ENCODE data around the gene PTGER4. TPM values are rescaled to one million over a fixed set of nuclear protein-coding genes. Genes with fewer than 3 reads are reported as not detected.

PTGER4 gene
- total RNA-seq, 4 donors from 2014 or later = 13.3 to 44.6 (median 27.9) TPM

- Histone ChIP-seq H3K4me1 (no peaks in the 10 kb centered on the region), H3K36me3 (no peaks in the 10 kb centered on the region), H3K4me3 (no peak overlapping the region), H3K9me3 (no peaks in the 10 kb centered on the region), H3K27me3 (no peaks in the 10 kb centered on the region), H3K27ac (replicated peaks in 1 of 4) (no peak overlapping the region)
- no peak for TF ChIP-seq POLR2AphosphoS5 (IDR thresholded peaks at IDR 0.05)
- 87% methylated on average over 1 of the region's 1 CpG for WGBS
- no peak for DNase-seq (ENCODE audit: extremely low spot score)
- intact Hi-C loops (cut with DNase I) = no loop called here
These were observed 13.1 kb upstream of the PTGER4 start for GRCh38 chr5:40666657-40667056.

DNA sequence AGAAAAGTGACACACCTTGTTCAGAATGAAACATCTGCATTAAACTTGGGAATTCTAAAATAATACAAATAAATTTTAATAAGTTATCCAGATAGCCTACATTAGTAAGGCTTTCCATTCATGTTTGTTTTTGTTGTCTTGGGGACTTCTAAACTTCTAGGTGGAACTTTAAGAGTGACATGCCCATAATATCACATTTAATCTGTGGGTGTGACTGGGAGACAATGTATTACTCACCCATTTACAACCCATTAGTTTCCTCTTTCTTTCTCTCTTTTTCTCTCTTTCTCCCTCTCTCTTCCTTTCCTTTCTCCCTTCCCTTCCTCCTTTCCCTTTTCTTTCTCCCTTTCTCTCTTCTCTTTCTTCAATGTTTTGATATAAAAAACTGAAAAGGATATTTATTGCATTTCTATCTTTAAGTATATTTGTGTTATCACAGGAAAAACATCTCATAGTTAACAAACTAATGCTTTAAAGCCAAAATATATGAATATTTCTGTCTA, 12.5 kb upstream of the PTGER4 start:
- no peaks in the 10 kb centered on the region for H3K4me1 ChIP-seq
- H3K36me3 ChIP-seq = no peaks in the 10 kb centered on the region
- no peak overlapping the region for H3K4me3 ChIP-seq
- no peak for DNase-seq (ENCODE audit: extremely low spot score)
- no peak overlapping the region for H3K27ac ChIP-seq (replicated peaks in 1 of 4)
- no peaks in the 10 kb centered on the region for H3K9me3 ChIP-seq
- no peaks in the 10 kb centered on the region for H3K27me3 ChIP-seq
- intact Hi-C loops (cut with DNase I) = no loop called here
- TF ChIP-seq CTCF (IDR thresholded peaks at IDR 0.05) (no peak), POLR2AphosphoS5 (IDR thresholded peaks at IDR 0.05) (no peak), POLR2A (IDR thresholded peaks at IDR 0.05; ENCODE audit: low read depth) (no peak), EP300 (IDR thresholded peaks at IDR 0.05) (no peak)

DNA sequence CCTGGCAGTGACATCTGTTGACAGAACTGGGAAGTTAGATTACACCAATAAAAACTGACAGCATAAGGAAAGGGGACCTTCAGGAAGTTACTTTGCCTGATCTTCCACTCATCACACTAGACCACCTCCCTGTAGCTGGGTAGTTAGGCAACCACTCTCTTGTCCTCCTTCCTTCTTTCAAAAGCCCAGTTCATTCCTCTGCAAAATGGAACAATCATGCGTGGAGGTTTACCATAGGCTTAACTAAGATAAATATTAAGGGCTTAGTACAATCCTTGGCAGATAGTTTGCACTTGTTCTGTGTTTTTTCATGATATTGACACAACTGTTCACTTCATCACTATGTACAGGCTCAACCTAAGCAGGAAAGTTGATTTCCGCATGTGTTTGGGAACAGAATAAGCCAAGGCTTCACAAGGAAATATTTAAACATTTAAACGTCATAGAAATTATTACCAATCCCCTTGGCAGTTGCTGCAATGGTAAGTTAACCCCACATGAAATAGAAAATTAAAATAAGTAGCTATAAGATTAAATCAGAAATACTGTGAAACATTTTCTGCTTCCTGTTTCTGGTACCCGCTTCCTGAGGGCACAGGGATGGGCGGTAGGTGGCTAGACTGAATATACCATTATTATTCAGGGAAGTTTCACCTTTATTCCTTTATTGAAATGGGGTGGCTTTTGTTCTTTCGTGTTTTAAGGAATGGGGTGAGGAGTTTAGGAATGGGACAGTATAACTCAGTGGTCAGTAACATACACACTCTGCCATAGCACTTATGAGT, 9.9 kb upstream of the PTGER4 start:
- 61% methylated on average over 6 of the region's 6 CpGs for WGBS
- no peak for DNase-seq (ENCODE audit: extremely low spot score)
- H3K4me1 ChIP-seq = no peaks in the 10 kb centered on the region
- H3K27ac ChIP-seq (replicated peaks in 1 of 4) = no peak overlapping the region
- intact Hi-C loops (cut with DNase I) = no loop called here
- TF ChIP-seq POLR2A (IDR thresholded peaks at IDR 0.05; ENCODE audit: low read depth) (no peak), CTCF (IDR thresholded peaks at IDR 0.05) (no peak), POLR2AphosphoS5 (IDR thresholded peaks at IDR 0.05) (no peak), EP300 (IDR thresholded peaks at IDR 0.05) (no peak)
- H3K4me3 ChIP-seq = no peak overlapping the region
- H3K36me3 ChIP-seq = no peaks in the 10 kb centered on the region
- no peaks in the 10 kb centered on the region for H3K27me3 ChIP-seq
- no peaks in the 10 kb centered on the region for H3K9me3 ChIP-seq

GRCh38 chr5:40672425-40672824, 7.3 kb upstream of the PTGER4 start:
- 60% methylated on average over 4 of the region's 4 CpGs for WGBS
- Histone ChIP-seq H3K27me3 (peaks cover 0 to 7% (median 0%) of the 10 kb centered on the region in 4 donors), H3K9me3 (no peaks in the 10 kb centered on the region), H3K36me3 (no peaks in the 10 kb centered on the region), H3K4me1 (peaks cover 0 to 16% (median 12%) of the 10 kb centered on the region in 4 donors), H3K4me3 (no peak overlapping the region), H3K27ac (replicated peaks in 1 of 4) (no peak overlapping the region)
- TF ChIP-seq POLR2A (IDR thresholded peaks at IDR 0.05; ENCODE audit: low read depth) (no peak), EP300 (IDR thresholded peaks at IDR 0.05) (no peak), CTCF (IDR thresholded peaks at IDR 0.05) (no peak), POLR2AphosphoS5 (IDR thresholded peaks at IDR 0.05) (no peak)
- no peak for DNase-seq (ENCODE audit: extremely low spot score)
- intact Hi-C loops (cut with DNase I) = no loop called here

DNA sequence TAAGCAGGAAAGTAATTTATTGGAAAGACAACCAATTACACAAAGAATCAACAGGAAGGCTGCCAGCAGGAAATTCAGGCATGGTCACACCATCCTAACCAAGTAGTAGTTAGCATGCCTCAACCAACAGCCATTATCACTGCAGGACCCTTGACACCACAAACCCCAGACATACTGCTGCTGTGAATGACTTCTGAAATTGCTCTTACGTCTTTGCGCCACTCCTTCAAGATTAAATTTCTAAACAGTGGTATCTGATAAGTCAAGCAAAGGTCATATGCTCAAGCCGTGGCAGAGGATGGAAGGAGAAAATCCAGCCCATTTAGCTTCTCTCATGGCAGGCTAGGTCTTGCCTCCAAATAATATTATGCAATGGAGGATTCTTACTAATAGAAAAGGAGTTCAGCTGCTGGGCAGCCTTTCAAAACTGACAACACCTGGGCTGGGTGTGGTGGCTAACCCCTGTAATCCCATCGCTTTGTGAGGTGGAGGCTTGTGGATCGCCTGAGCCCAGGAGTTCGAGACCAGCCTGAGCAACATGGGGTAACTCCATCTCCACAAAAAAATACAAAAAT, 5.0 kb upstream of the PTGER4 start:
- Histone ChIP-seq H3K4me1 (peaks cover 0 to 32% (median 29%) of the 10 kb centered on the region in 4 donors), H3K36me3 (no peaks in the 10 kb centered on the region), H3K4me3 (no peak overlapping the region), H3K9me3 (no peaks in the 10 kb centered on the region), H3K27me3 (peaks cover 0 to 7% (median 0%) of the 10 kb centered on the region in 4 donors), H3K27ac (replicated peaks in 1 of 4) (no peak overlapping the region)
- WGBS = 94% methylated on average over 6 of the region's 6 CpGs
- TF ChIP-seq CTCF (IDR thresholded peaks at IDR 0.05) (no peak), POLR2A (IDR thresholded peaks at IDR 0.05; ENCODE audit: low read depth) (no peak), POLR2AphosphoS5 (IDR thresholded peaks at IDR 0.05) (no peak), EP300 (IDR thresholded peaks at IDR 0.05) (no peak)
- intact Hi-C loops (cut with DNase I) = no loop called here
- DNase-seq (ENCODE audit: extremely low spot score) = no peak
